SK-N-SH treated with all-trans-retinoic acid at 6 μM for 48 hours (cell line): ENCODE data around the gene TECTB.

Experiments used
- CSDC2 ChIP-seq: fragments of 250-450 bp; sonication (Bioruptor Pico); IDR thresholded peaks from 2 replicates; pipeline ENCODE4 v1.5.0; 2020; ENCODE audit warnings: mild to moderate bottlenecking, moderate library complexity
- GLIS3 ChIP-seq: fragments of 250-450 bp; sonication (Bioruptor Pico); IDR thresholded peaks from 2 replicates; pipeline ENCODE4 v1.5.0; 2020; ENCODE audit warnings: mild to moderate bottlenecking, moderate library complexity
- ISL1 ChIP-seq: fragments of 250-450 bp; sonication (Bioruptor Pico); IDR thresholded peaks from 2 replicates; pipeline ENCODE4 v2.1.2; 2022; ENCODE audit warnings: mild to moderate bottlenecking, moderate library complexity
- OSR1 ChIP-seq: fragments of 250-450 bp; sonication (Bioruptor Pico); IDR thresholded peaks from 2 replicates; pipeline ENCODE4 v1.8.0; 2022; ENCODE audit warnings: moderate library complexity, mild to moderate bottlenecking, inconsistent platforms
- PPARA ChIP-seq: fragments of 250-450 bp; sonication (Bioruptor Pico); IDR thresholded peaks from 2 replicates; pipeline ENCODE4 v1.5.0; 2020; ENCODE audit warnings: mild to moderate bottlenecking, borderline replicate concordance
- SNAI2 ChIP-seq: fragments of 250-450 bp; sonication (Bioruptor Pico); IDR thresholded peaks from 2 replicates; pipeline ENCODE4 v1.5.0; 2020; ENCODE audit warnings: mild to moderate bottlenecking, moderate library complexity
- TCF4 ChIP-seq: fragments of 250-450 bp; sonication (Bioruptor Pico); IDR thresholded peaks from 2 replicates; pipeline ENCODE4 v1.8.0; 2021; ENCODE audit warnings: mild to moderate bottlenecking, moderate library complexity, borderline replicate concordance
- TOX ChIP-seq: fragments of 250-450 bp; sonication (Bioruptor Pico); IDR thresholded peaks from 2 replicates; pipeline ENCODE4 v1.8.0; 2021; ENCODE audit warnings: mild to moderate bottlenecking, moderate library complexity, borderline replicate concordance
- ZC3H10 ChIP-seq: fragments of 250-450 bp; sonication (Bioruptor Pico); IDR thresholded peaks from 2 replicates; pipeline ENCODE4 v1.5.1; 2021; ENCODE audit warnings: mild to moderate bottlenecking, moderate library complexity
- ZFP3 ChIP-seq: fragments of 250-450 bp; sonication (Bioruptor Pico); IDR thresholded peaks from 2 replicates; pipeline ENCODE4 v1.5.0; 2020; ENCODE audit warnings: mild to moderate bottlenecking, moderate library complexity
- ZNF565 ChIP-seq: fragments of 450-650 bp; formaldehyde crosslinking; conservative IDR thresholded peaks from 2 replicates; pipeline ENCODE4 v1.5.0; 2020; ENCODE audit warnings: low read depth, mild to moderate bottlenecking, moderate library complexity
- TF ChIP-seq, protein P1 (sequence below): fragments of 250-450 bp; sonication (Bioruptor Pico); IDR thresholded peaks from 2 replicates; pipeline ENCODE4 v1.5.1; 2020; ENCODE audit warnings: low read depth, mild to moderate bottlenecking, moderate library complexity

GRCh38 chr10:112269266-112269665 lies 13.9 kb upstream of the TECTB start:
- TF ChIP-seq TOX (CRISPR knock-in tag) (no peak), TCF4 (no peak), SNAI2 (CRISPR knock-in tag) (no peak), ISL1 (no peak), ZFP3 (CRISPR knock-in tag) (no peak), OSR1 (CRISPR knock-in tag) (no peak), ZNF565 (no peak), PPARA (CRISPR knock-in tag) (no peak), CSDC2 (CRISPR knock-in tag) (no peak), ZC3H10 (CRISPR knock-in tag) (no peak), GLIS3 (CRISPR knock-in tag) (no peak)
- TF ChIP-seq, protein P1, sequence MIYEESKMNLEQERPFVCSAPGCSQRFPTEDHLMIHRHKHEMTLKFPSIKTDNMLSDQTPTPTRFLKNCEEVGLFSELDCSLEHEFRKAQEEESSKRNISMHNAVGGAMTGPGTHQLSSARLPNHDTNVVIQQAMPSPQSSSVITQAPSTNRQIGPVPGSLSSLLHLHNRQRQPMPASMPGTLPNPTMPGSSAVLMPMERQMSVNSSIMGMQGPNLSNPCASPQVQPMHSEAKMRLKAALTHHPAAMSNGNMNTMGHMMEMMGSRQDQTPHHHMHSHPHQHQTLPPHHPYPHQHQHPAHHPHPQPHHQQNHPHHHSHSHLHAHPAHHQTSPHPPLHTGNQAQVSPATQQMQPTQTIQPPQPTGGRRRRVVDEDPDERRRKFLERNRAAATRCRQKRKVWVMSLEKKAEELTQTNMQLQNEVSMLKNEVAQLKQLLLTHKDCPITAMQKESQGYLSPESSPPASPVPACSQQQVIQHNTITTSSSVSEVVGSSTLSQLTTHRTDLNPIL (CRISPR knock-in tag) = no peak
